Fibroblast of pulmonary artery (primary cell): ENCODE measurements around the gene EFNA4.
A peak's percentile ranks its signal among the peaks of the same experiment; 100 is the strongest.

Experiments
- DNase-seq: peaks from one replicate; pipeline ENCODE4 v3.0.0-alpha.2; 2010; ENCODE audit warnings: low read depth
- H3K4me3 ChIP-seq: replicated peaks from 2 replicates; pipeline ENCODE4 v1.5.1; 2011; ENCODE audit warnings: low read depth, mild to moderate bottlenecking, control low read depth, low read length, moderate library complexity
- CTCF ChIP-seq: IDR thresholded peaks from 2 replicates; pipeline ENCODE4 v1.5.1; 2011; ENCODE audit warnings: mild to moderate bottlenecking, control low read depth, low read length, inconsistent platforms; ENCODE audit errors: missing control alignments

The EFNA4 gene

GRCh38 chr1:155069551-155070157 lies 6.1 kb downstream of the EFNA4 start:
- no peak overlapping the region for H3K4me3 ChIP-seq
- TF ChIP-seq CTCF, result no peak
- DNase-seq, result no peak

- no peak for DNase-seq
- no peak overlapping the region for H3K4me3 ChIP-seq
- no peak for TF ChIP-seq CTCF
Measured at GRCh38 chr1:155070158-155070621, 6.7 kb downstream of the EFNA4 start.

GRCh38 chr1:155070721-155071569 lies 7.4 kb downstream of the EFNA4 start:
- peak; percentile 14 for TF ChIP-seq CTCF
- peak; percentile 67 for DNase-seq

GRCh38 chr1:155071701-155072100 lies 8.2 kb downstream of the EFNA4 start:
- H3K4me3 ChIP-seq, result no peak overlapping the region
- DNase-seq, result no peak
- TF ChIP-seq CTCF, result no peak

More at GRCh38 chr1:155070721-155071569, 7.4 kb downstream of the EFNA4 start:
- peak overlapping the region; percentile 46 for H3K4me3 ChIP-seq

- no peak for TF ChIP-seq CTCF
- no peak overlapping the region for H3K4me3 ChIP-seq
- no peak for DNase-seq
Measured at GRCh38 chr1:155072531-155073289, 9.2 kb downstream of the EFNA4 start.

- no peak for DNase-seq
- no peak overlapping the region for H3K4me3 ChIP-seq
Measured at GRCh38 chr1:155073377-155074242, 10.1 kb downstream of the EFNA4 start.

More at GRCh38 chr1:155073377-155074242, 10.1 kb downstream of the EFNA4 start:
- no peak for TF ChIP-seq CTCF
